MM.1S (cell line): ENCODE measurements around the gene MS4A4A.
"Not testable (repeated sequence)": the region's sequence is repeated elsewhere in the genome, so short reads cannot be mapped to it uniquely, and the experiment has no call there.

Experiments
- DNase-seq: peaks from one replicate; pipeline ENCODE4 v3.0.0-alpha.2; 2015
- H2AFZ ChIP-seq: fragments of 300-600 bp; sonication (generic); 2 replicates; pipeline ENCODE4 v1.6.0; 2016; ENCODE audit warnings: antibody characterized with exemption, low read length
- H3F3A ChIP-seq: fragments of 300-600 bp; sonication (generic); 2 replicates; pipeline ENCODE4 v1.6.1; 2016; ENCODE audit warnings: mild to moderate bottlenecking, antibody characterized with exemption, low read length, moderate library complexity, mixed read lengths; ENCODE audit not compliant: insufficient read depth
- H3K27ac ChIP-seq: fragments of 300-600 bp; sonication (generic); 2 replicates; pipeline ENCODE4 v1.5.1; 2016; ENCODE audit warnings: mild to moderate bottlenecking, low read length
- H3K27me3 ChIP-seq: fragments of 300-600 bp; sonication (generic); replicated peaks from 2 replicates; pipeline ENCODE4 v1.6.0; 2016; ENCODE audit warnings: low read length; ENCODE audit not compliant: insufficient read depth
- H3K36me3 ChIP-seq: fragments of 300-600 bp; sonication (generic); replicated peaks from 2 replicates; pipeline ENCODE4 v1.6.1; 2016; ENCODE audit warnings: mild to moderate bottlenecking, low read length, mixed read lengths; ENCODE audit not compliant: insufficient read depth
- H3K4me1 ChIP-seq: fragments of 300-600 bp; sonication (generic); 2 replicates; pipeline ENCODE4 v1.6.1; 2016; ENCODE audit warnings: low read length, mixed read lengths
- H3K4me2 ChIP-seq: fragments of 300-600 bp; sonication (generic); 2 replicates; pipeline ENCODE4 v1.6.0; 2016; ENCODE audit warnings: low read depth, low read length
- H3K4me3 ChIP-seq: fragments of 300-600 bp; sonication (generic); 2 replicates; pipeline ENCODE4 v1.5.1; 2016; ENCODE audit warnings: low read length, mixed read lengths
- H3K79me2 ChIP-seq: fragments of 300-600 bp; sonication (generic); 2 replicates; pipeline ENCODE4 v1.6.1; 2016; ENCODE audit warnings: mixed run types, low read length, mixed read lengths
- H3K9ac ChIP-seq: fragments of 300-600 bp; sonication (generic); 2 replicates; pipeline ENCODE4 v1.6.1; 2016; ENCODE audit warnings: low read length, mixed read lengths
- H3K9me2 ChIP-seq: fragments of 300-600 bp; sonication (generic); replicated peaks from 2 replicates; pipeline ENCODE4 v1.6.1; 2016; ENCODE audit warnings: mild to moderate bottlenecking, low read length, mixed read lengths; ENCODE audit not compliant: insufficient read depth
- H3K9me3 ChIP-seq: fragments of 300-600 bp; sonication (generic); replicated peaks from 2 replicates; pipeline ENCODE4 v1.6.1; 2016; ENCODE audit warnings: mild to moderate bottlenecking, low read length, mixed read lengths; ENCODE audit not compliant: insufficient read depth
- H4K20me1 ChIP-seq: fragments of 300-600 bp; sonication (generic); 2 replicates; pipeline ENCODE4 v1.6.1; 2016; ENCODE audit warnings: mild to moderate bottlenecking, low read length, moderate library complexity, mixed read lengths; ENCODE audit not compliant: insufficient read depth
- EZH2 ChIP-seq: fragments of 300-600 bp; sonication (generic); optimal IDR thresholded peaks from 2 replicates; pipeline ENCODE3; 2017; ENCODE audit warnings: low read depth, mild to moderate bottlenecking, antibody characterized with exemption, low read length, mixed read lengths
- EZH2phosphoT487 ChIP-seq: fragments of 300-600 bp; sonication (generic); IDR thresholded peaks from 2 replicates; pipeline ENCODE4 v1.6.1; 2018; ENCODE audit warnings: antibody characterized with exemption, low read length
- TF ChIP-seq, protein P1 (sequence below): fragments of 300-600 bp; sonication (generic); IDR thresholded peaks from 2 replicates; pipeline ENCODE4 v1.5.1; 2016; ENCODE audit warnings: antibody characterized with exemption, low read length, mixed read lengths

The MS4A4A gene

DNA sequence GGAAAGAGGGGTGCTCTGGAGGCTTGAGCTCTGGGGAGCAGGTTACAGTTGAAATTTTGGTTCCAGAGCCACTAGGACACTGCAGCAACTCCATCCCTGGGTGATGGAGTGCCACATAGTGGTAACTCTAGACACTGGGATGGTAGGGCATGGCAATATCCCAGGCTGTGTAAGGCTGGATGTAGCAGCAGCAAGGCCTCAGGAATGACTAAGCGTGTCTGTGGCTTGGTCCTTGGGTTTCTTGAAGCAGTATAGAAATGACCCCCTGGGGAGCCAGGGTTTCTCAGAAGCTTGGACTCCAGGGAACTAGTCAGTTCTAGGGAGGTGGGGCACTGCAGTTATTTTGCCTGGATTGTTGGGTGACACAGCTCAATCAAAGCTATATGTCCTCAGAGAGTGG, 8.1 kb downstream of the MS4A4A start:
- no peak for DNase-seq
- no peak for TF ChIP-seq EZH2
- TF ChIP-seq EZH2phosphoT487 = no peak
- TF ChIP-seq, protein P1, sequence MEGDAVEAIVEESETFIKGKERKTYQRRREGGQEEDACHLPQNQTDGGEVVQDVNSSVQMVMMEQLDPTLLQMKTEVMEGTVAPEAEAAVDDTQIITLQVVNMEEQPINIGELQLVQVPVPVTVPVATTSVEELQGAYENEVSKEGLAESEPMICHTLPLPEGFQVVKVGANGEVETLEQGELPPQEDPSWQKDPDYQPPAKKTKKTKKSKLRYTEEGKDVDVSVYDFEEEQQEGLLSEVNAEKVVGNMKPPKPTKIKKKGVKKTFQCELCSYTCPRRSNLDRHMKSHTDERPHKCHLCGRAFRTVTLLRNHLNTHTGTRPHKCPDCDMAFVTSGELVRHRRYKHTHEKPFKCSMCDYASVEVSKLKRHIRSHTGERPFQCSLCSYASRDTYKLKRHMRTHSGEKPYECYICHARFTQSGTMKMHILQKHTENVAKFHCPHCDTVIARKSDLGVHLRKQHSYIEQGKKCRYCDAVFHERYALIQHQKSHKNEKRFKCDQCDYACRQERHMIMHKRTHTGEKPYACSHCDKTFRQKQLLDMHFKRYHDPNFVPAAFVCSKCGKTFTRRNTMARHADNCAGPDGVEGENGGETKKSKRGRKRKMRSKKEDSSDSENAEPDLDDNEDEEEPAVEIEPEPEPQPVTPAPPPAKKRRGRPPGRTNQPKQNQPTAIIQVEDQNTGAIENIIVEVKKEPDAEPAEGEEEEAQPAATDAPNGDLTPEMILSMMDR = no peak
- Histone ChIP-seq H4K20me1 (no peaks in the 10 kb centered on the region), H3K4me2 (no peak overlapping the region), H3K4me1 (no peaks in the 10 kb centered on the region), H3K27me3 (no peaks in the 10 kb centered on the region), H3K4me3 (no peak overlapping the region), H3K9me3 (no peaks in the 10 kb centered on the region), H2AFZ (no peak overlapping the region), H3K9me2 (no peaks in the 10 kb centered on the region), H3K79me2 (no peaks in the 10 kb centered on the region), H3K36me3 (no peaks in the 10 kb centered on the region), H3K27ac (no peak overlapping the region), H3F3A (no peaks in the 10 kb centered on the region), H3K9ac (no peak overlapping the region)

DNA sequence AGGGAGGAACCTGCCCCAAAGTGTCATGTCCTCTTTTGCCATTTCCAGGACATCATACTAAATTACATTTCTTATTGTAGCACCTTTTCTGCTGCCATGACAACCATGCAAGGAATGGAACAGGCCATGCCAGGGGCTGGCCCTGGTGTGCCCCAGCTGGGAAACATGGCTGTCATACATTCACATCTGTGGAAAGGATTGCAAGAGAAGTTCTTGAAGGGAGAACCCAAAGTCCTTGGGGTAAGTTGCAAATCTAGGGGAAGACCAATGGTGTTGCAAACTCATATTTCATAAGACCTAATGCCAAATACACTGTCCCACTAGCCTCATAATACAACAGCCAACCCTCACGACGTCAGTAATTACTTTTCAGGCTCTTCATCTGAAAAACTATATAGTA, 11.7 kb downstream of the MS4A4A start:
- Histone ChIP-seq H3K9ac (no peak overlapping the region), H3K79me2 (no peaks in the 10 kb centered on the region), H3K4me3 (no peak overlapping the region), H3K9me2 (no peaks in the 10 kb centered on the region), H3K27me3 (no peaks in the 10 kb centered on the region), H3F3A (no peaks in the 10 kb centered on the region), H3K4me1 (no peaks in the 10 kb centered on the region), H3K9me3 (no peaks in the 10 kb centered on the region), H3K36me3 (no peaks in the 10 kb centered on the region), H4K20me1 (no peaks in the 10 kb centered on the region), H3K4me2 (no peak overlapping the region), H3K27ac (no peak overlapping the region), H2AFZ (no peak overlapping the region)
- TF ChIP-seq, protein P1 = no peak
- DNase-seq = no peak

DNA sequence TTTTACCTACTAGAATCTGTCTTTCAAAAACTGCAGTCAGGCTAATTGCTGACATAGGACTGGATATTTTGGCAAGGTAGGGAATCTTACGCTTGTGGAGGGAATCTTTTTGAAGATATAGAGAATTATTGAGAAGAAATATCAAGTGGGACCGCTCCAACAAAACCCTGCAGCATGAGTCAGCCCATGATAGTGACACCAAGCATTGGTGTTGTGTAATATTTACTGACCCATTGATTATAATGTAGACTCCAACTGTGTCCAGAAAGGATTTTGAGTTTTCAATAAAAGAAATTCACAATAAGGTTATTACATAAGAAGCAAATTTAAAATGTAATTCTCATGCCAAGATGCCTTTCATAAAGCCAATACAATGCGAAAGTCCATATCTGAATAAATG, 20.7 kb downstream of the MS4A4A start:
- no peaks in the 10 kb centered on the region for H3K36me3 ChIP-seq
- TF ChIP-seq, protein P1 = no peak
- DNase-seq = no peak

DNA sequence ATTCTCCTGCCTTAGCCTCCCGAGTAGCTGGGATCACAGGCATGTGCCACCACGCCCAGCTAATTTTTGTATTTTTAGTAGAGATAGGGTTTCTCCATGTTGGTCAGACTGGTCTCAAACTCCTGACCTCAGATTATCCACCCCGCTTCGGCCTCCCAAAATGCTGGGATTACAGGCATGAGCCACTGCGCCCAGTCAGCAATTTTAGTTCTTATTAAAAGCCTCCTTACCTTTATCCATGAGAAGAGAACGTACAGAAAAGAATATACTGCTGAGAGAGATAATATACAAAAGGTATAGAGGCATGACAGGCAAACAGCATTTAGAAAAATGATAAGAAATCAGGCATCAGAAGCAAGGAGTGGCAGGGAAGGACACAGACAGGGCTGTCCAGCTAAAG, 21.4 kb downstream of the MS4A4A start:
- not testable (repeated sequence) for H3K79me2 ChIP-seq, H3K27me3 ChIP-seq, H3F3A ChIP-seq, H3K4me3 ChIP-seq, H3K9me2 ChIP-seq, H3K9me3 ChIP-seq, H4K20me1 ChIP-seq, H3K9ac ChIP-seq, DNase-seq, H3K27ac ChIP-seq, H3K4me1 ChIP-seq, H3K4me2 ChIP-seq, H3K36me3 ChIP-seq, H2AFZ ChIP-seq

More for the DNA sequence above, 20.7 kb downstream of the MS4A4A start:
- H3K4me2 ChIP-seq = no peak overlapping the region
- H2AFZ ChIP-seq = no peak overlapping the region
- H4K20me1 ChIP-seq = no peaks in the 10 kb centered on the region
- no peaks in the 10 kb centered on the region for H3K4me1 ChIP-seq
- H3K4me3 ChIP-seq = no peak overlapping the region
- no peaks in the 10 kb centered on the region for H3K9me2 ChIP-seq
- H3K27me3 ChIP-seq = no peaks in the 10 kb centered on the region
- no peak overlapping the region for H3K9ac ChIP-seq
- no peaks in the 10 kb centered on the region for H3K79me2 ChIP-seq
- no peaks in the 10 kb centered on the region for H3K9me3 ChIP-seq
- H3K27ac ChIP-seq = no peak overlapping the region
- no peaks in the 10 kb centered on the region for H3F3A ChIP-seq
